ENCODE measurements around the gene EFHC1. TPM values are rescaled to one million over a fixed set of nuclear protein-coding genes. Genes with fewer than 3 reads are reported as not detected.
A peak's percentile ranks its signal among the peaks of the same experiment; 100 is the strongest.

The EFHC1 gene
- total and polyA plus RNA-seq, 2 of the 13 experiments (the other 11 are each of a cell fraction or from before 2014, with no cell fraction given), result 23.4 to 29.5 TPM

DNA sequence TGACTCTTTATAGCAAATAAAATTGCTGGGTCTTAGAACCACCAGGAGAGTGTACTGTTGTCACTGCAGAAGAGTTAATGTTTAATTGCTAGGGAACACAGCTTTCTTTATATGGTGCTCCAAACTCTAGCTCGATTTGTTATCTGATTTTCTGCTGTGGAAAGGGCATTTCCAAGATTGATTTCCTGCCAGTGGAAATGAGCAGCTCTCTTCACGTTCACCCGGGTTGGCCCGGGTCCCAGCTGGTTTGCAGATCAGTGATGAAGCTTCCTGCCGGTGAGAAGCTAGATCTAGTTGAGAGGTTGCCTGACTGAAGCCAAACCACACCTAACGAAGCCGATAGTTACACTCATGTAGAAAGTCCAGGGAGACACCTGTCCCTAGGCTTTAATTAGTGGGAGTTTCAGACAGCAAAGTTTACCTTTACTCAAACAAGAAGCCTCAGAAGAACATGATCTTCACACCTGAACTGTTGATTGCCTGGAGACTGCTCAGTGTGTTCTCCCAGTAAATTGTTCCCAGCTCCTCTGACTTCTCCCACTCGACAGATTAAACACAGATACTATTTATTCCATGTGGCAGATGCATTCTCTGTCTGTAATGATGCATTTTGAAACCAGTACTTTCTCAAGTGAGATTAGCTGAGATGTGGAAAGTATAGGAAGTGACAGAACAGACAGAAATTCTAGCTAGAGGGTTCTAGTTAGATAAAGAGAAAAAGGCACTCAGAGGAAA is 30.3 kb upstream of the EFHC1 start (continued):
- peak; percentile 64; the same call in 1 of the 2 replicates for TF ChIP-seq KMT2A (CRISPR knock-in tag; IDR thresholded peaks at IDR 0.05)
- TF ChIP-seq ZNF335 (CRISPR knock-in tag; IDR thresholded peaks at IDR 0.05), result no peak
- peak; percentile 59 for TF ChIP-seq ASH2L (IDR thresholded peaks at IDR 0.05; ENCODE audit: insufficient read length, low read depth, low read length)
- TF ChIP-seq ESRRA (CRISPR knock-in tag; IDR thresholded peaks at IDR 0.05; ENCODE audit: low read depth), result 0 out of 2 replicates have a peak, but pooled peaks have one; percentile 54
- TF ChIP-seq ZNF615 (CRISPR knock-in tag; IDR thresholded peaks at IDR 0.05; ENCODE audit: borderline replicate concordance), result no peak
- TF ChIP-seq ZC3H4 (CRISPR knock-in tag; IDR thresholded peaks at IDR 0.05; ENCODE audit: borderline replicate concordance), result no peak
- TF ChIP-seq NR2F6 (IDR thresholded peaks at IDR 0.05), result no peak
- peak; percentile 58; the same call in 1 of the 2 replicates for TF ChIP-seq NR2F6 (CRISPR knock-in tag; IDR thresholded peaks at IDR 0.05)
- 0 out of 2 replicates have a peak, but pooled peaks have one; percentile 11 for TF ChIP-seq CBFB (CRISPR knock-in tag; IDR thresholded peaks at IDR 0.05)
- TF ChIP-seq, protein P1, sequence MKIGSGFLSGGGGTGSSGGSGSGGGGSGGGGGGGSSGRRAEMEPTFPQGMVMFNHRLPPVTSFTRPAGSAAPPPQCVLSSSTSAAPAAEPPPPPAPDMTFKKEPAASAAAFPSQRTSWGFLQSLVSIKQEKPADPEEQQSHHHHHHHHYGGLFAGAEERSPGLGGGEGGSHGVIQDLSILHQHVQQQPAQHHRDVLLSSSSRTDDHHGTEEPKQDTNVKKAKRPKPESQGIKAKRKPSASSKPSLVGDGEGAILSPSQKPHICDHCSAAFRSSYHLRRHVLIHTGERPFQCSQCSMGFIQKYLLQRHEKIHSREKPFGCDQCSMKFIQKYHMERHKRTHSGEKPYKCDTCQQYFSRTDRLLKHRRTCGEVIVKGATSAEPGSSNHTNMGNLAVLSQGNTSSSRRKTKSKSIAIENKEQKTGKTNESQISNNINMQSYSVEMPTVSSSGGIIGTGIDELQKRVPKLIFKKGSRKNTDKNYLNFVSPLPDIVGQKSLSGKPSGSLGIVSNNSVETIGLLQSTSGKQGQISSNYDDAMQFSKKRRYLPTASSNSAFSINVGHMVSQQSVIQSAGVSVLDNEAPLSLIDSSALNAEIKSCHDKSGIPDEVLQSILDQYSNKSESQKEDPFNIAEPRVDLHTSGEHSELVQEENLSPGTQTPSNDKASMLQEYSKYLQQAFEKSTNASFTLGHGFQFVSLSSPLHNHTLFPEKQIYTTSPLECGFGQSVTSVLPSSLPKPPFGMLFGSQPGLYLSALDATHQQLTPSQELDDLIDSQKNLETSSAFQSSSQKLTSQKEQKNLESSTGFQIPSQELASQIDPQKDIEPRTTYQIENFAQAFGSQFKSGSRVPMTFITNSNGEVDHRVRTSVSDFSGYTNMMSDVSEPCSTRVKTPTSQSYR (CRISPR knock-in tag; IDR thresholded peaks at IDR 0.05; ENCODE audit: borderline replicate concordance), result no peak
- TF ChIP-seq ZNF143 (CRISPR knock-in tag; IDR thresholded peaks at IDR 0.05), result 0 out of 2 replicates have a peak, but pooled peaks have one; percentile 4
- TF ChIP-seq KDM5A (IDR thresholded peaks at IDR 0.05; ENCODE audit: borderline replicate concordance, low read length), result peak; percentile 59; the same call in 1 of the 2 replicates
- peak; percentile 27; the same call in 1 of the 2 replicates for TF ChIP-seq MYC (CRISPR knock-in tag; IDR thresholded peaks at IDR 0.05; ENCODE audit: borderline replicate concordance)
- TF ChIP-seq NCOA5 (CRISPR knock-in tag; IDR thresholded peaks at IDR 0.05), result no peak
- peak; percentile 19; the same call in 1 of the 2 replicates for TF ChIP-seq FOXO1 (CRISPR knock-in tag; IDR thresholded peaks at IDR 0.05)
- TF ChIP-seq ZNF407 (CRISPR knock-in tag; IDR thresholded peaks at IDR 0.05; ENCODE audit: not compliant biosample characterization), result no peak
- no peak; the same call in 1 of the 2 replicates for TF ChIP-seq EHMT2 (IDR thresholded peaks at IDR 0.05; ENCODE audit: borderline replicate concordance, low read depth, low read length)
- no peak for TF ChIP-seq MYNN (CRISPR knock-in tag; IDR thresholded peaks at IDR 0.05; ENCODE audit: low read depth)
- 0 out of 2 replicates have a peak, but pooled peaks have one; percentile 35 for TF ChIP-seq ZNF557 (CRISPR knock-in tag; IDR thresholded peaks at IDR 0.05)
- TF ChIP-seq DR1 (CRISPR knock-in tag; IDR thresholded peaks at IDR 0.05), result no peak
